CD1c-positive myeloid dendritic cell (primary cell): ENCODE data around the gene TNRC6C.
A peak's percentile ranks its signal among the peaks of the same experiment; 100 is the strongest.
"Not testable (repeated sequence)": the region's sequence is repeated elsewhere in the genome, so short reads cannot be mapped to it uniquely, and the experiment has no call there.

Source experiments
- DNase-seq: peaks from one replicate; pipeline ENCODE4 v3.0.0-alpha.2; 2016; ENCODE audit errors: extremely low spot score

The TNRC6C gene

DNA sequence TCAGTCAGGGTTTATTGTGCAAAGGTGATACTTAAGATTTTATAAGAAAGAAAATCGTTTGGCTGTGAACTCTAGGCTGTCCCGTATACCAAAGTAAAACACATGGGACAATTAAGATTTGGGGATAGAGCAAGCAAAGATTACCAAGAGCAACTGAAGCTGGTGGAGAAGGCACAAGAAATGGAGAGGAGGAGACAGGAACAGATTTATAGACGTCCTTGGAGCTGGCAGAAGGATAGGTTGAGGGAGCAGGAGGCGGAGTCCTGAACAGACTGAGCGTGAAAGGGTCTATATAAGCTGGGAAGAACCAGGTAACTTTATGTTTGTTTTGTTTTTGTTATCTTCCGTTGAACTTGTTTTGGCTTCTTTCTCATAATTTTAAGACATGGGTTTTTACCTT is 3.8 kb downstream of the TNRC6C start:
- no peak for DNase-seq

DNA sequence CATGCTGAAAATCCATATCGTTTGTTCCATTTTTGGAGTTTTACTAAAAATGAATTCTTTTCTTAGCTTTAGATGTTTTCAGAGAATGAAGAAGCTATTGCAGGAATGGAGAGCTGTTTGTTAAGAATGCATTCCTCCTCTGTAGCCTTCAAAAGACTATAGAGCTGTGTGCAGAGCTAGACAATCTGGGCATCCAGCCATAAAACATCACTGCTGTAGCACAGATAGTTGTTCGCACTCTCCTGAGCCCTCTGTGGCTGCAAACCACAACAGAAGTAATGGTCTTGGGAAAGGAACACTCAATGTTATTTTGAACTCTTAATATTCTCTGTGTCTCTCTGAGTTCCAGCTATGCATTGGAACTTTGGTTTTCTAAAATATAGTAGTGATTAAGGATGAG is 4.9 kb downstream of the TNRC6C start:
- DNase-seq: peak; percentile 27

DNA sequence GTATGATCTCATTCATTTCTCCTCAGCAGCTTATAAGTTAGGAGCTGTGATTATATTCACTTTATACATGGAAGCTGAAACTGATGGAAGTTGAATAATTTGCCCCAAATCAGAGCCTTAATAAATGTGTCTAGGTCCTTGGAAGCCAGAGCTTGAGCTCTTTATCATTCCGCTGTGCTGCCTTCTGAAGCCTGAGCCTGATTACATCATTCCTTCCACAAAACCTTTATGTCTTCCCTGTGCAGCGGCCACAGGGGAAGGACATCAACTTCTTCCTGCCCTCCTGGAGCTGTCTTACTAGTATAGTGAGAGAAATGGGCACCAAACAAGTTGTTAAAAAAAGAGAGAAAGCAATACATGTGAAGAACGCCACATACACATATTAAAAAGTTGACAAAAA is 6.8 kb downstream of the TNRC6C start:
- DNase-seq: no peak

DNA sequence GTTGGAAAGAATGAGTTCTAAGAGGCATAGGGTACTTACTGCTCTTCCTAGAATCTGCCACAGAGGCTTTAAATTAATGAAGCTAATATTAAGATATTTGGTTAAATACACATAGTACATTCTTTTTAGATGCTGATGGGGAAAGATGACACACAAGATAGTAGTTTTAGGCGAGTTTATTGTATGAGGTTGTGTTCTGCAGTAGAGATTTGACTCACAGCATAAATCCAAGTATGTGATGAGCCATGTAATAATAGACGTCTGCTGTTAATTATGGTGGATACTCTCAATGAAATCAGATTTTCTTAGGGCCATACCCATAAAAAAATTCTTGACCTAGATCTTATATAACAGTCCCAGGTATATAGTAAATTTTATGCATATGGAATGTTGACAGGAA is 8.0 kb downstream of the TNRC6C start:
- no peak for DNase-seq

DNA sequence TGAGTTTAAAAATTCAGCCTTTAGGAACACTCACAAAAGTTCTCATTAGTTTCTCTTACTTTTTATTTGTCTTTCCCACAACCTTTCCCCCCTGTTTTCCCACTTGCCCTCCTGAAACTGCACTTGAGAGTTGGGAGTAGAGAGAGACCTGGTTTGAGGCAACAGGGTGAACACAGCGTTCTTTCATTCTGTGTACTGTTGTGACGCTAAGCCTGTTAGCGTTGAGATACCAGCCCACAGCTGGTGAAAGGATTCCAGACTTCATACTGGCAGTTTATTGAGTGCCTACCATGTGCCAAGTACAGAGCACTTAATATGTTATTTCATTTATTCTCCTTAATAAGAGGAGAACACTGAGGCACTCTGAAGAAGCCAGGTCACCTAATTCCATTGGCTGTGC is 10.3 kb downstream of the TNRC6C start:
- no peak for DNase-seq

DNA sequence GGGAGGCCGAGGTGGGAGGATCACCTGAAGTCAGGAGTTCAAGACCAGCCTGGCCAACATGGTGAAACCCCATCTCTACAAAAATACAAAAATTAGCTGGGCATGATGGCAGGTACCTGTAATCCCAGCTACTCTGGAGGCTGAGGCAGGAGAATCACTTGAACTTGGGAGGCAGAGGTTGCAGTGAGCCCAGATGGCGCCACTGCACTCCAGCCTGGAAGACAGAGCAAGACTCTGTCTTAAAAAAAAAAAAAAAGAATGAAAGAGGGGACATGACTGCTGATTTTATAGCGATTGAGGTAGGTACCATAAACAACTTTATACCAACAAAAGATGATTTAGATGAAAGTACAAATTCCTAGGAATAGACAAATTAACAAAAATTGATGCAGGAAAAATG is 13.8 kb downstream of the TNRC6C start:
- DNase-seq: not testable (repeated sequence)

DNA sequence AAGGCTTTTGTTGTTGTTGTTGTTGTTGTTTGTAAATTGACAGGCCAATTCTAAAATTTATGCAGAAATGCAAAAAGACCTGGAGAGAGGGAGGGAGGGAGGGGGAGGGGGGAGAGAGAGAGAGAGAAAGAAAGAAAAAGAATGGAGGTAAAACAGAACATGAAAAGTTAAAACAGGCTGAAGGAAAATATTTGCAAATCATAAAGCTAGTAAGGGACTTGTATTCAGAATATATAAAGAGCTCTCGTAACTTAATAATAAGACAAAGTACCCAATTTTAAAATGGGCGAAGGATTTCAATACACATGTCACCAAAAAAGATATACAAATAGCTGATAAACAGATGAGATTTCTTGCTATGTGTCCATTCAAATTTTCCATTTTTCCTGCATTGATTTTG is 15.4 kb downstream of the TNRC6C start:
- no peak for DNase-seq

DNA sequence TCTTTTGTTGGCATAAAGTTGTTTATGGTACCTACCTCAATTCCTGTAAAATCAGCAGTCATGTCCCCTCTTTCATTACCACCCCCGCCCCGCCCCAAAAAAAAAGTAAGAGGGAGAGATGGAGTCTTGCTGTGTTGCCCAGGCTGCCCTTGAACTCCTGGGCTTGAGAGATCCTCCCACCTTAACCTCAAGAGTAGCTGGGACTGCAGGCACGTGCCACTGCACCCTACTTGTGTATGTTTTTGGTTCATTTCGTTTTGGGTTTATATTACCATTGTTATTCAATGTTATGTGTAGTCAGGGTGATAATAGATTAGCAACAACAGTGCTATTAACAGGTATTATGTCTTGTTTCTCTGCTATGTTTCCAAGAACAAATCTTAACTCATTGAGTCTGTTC is 15.9 kb downstream of the TNRC6C start:
- DNase-seq: no peak

DNA sequence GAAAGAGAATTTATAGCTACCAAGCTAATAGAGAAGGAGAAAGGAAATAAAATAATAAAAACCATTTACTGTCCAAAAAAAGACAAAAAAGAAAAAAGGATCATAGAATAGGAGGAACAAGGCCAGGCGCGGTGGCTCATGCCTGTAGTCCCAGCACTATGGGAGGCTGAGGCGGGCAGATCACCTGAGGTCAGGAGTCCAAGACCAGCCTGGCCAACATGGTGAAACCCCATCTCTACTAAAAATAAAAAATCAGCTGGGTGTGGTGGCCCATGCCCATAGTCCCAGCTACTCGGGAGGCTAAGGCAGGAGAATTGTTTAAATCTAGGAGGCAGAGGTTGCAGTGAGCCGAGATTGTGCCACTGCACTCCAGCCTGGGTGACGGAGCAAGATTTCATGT is 23.9 kb downstream of the TNRC6C start:
- not testable (repeated sequence) for DNase-seq

DNA sequence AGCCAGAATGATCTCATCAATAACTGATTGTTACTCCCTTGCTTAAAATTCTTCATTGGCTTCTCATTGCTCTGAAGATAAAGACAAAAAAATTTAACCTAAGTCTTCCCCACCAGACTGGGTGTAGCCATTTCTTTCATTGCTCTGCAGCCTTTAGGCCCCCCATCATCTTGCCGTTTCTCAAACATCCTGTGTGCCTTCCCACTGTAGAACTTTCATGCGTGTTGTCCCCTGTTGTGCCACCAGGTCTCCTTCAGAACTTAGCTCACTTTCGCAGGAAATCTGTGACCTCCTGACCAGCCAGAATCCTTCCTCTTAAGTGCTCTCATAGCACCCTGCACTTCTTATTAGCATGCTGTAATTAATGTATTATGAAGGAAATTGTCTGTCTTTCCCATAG is 31.8 kb downstream of the TNRC6C start:
- DNase-seq: no peak

DNA sequence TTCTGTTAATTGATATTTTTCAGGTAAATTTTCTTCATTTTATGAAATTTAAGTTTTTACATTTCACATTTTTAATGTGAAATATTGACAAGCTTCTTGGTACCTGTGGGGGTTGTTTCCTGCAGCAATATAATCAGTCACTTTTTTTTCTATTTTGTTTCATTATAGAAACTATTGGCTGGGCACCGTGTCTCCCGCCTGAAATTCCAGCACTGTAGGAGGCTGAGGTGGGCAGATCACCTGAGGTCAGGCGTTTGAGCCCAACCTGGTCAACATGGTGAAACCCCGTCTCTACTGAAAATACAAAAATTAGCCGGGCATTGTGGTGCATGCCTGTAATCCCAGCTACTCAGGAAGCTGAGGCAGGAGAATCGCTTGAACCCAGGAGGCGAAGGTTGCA is 35.2 kb downstream of the TNRC6C start:
- DNase-seq: not testable (repeated sequence)

DNA sequence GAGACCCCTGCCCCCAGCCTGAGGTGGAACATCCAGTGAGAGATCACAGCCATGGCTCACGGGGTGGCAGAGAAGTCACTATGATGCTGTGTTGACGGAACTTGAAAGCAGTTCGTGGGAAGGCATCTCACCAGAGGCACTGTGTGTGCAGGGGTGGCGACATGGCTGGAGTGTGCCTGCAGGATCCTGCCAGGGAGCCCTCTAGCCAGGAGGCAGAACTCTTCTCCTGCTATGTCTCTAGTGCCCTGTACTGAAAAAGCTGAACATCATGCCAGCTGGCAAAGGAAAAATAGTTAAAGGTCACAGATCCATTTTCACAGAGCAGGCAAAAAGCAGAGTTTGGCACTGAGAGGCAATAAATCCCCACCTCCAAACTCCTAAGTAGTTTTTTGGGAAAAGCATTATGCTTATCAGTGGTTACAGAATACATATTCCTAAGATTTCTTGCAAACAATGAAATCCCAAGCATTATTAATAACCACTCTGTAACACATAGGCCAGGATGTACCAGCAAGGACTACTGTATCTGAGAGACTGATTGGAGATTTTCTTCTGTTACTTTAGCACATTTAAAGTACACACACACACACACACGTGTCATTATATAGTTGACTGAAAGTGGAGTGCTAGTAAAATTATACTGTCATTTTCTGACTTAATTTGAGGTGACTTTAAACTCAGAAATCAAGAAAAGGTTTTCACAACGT is 36.8 kb downstream of the TNRC6C start:
- no peak for DNase-seq

DNA sequence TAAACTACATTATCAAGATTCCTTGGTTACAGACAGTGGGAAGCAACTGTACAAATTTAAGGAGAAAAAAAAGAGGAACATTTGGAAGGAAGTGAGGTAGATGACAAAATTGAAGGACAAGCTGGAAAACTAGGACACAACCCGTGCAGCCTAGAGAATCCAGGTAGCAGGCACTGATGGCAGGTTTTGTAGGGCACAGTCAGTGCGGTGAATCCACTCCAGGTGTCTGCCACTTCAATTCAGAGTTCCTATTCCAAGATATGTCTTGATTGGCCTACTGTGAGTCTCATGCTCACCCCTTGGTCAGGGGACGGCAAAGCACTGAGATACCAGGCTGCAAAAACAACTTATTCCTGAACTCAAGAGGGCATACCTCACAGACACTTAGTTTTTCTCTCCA is 37.8 kb downstream of the TNRC6C start:
- no peak for DNase-seq

DNA sequence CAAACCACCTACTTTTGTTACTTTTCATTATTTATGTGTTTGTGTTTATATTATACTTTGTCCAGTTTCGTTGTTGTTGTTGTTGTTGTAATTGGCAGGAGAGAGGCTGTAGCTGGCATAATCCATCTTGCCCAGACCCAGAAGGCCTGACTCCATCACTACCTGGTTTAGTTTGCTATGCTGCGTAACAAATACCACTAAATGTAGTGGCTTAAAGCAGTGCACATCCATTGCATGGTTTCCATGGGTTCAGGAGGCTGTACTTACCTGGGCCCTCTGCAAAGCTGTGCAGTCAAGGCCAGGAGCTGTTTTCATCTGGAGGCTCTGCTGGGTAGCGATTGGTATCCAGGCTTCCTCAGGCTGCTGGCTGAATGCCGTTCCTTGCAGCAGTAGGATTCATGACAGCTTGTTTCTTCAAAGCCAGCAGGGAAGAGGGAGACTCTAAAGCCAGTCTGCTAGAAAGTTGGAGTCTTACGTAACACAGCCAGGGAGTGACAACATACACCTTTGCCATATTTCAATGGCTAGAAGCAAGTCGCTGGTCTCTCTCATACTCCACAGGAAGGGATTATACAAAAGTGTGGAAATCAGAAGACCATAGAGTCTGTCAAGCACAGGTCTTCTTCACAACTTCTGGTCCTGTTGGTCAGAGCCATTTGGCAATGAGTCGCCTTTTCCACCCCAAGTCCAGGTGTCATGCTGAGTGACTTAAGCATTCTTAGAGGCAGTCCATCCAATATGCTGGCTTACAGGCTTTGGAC is 41.1 kb downstream of the TNRC6C start:
- DNase-seq: no peak

DNA sequence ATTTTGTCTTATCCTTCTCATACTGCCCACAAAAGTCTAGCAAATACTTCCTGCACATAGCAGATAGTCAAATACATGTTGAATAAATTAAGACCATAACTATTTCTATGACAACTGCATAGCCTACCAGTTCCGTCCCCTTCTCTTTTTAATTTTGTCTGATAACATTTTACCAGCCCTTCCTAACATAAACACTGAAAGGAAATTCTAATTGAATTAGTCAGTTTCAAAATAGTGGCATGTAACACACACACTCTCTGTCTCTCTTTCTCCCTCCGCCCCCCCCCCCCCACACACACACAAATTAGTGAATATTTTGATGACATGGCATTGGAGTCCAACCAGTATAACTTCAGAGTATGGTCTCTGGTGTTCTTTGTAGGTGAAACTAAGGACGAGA is 41.8 kb downstream of the TNRC6C start:
- DNase-seq: no peak

DNA sequence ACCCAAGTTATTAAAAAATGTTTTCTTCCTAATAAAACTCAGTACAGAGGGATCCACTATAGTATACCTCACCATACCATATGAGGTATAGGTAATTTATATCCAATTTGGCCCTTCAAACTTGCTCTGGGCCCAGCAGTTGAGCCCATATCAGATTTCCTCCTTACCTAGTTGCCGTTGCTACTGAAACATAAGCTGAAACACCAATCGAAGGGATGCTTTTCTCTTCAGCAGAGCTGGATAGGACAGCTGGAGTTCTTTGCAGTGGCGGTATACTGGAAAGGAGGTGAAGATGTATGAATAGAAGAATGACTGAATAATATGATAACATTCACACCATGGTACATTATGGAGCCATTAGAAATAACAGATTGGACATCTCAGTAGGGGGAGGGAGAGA is 42.7 kb downstream of the TNRC6C start:
- DNase-seq: no peak

DNA sequence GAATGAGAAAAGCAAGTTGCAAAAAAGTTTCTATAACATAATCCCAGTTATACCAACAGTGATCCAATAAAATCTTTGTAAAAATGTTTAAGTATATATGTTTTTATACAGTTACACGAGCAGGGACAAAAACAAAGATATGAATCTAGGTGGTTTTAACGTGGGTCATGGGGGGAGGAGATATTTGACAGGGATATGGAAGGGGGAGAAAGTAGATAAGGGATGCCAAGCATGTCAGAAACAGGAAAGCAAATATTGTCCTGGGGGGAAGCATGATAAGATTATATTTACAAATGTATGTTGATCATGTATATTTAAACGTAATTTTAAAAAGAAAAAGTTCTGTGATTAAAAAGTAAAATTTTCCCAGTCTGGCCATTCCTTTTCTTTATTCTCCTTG is 43.1 kb downstream of the TNRC6C start:
- no peak for DNase-seq

DNA sequence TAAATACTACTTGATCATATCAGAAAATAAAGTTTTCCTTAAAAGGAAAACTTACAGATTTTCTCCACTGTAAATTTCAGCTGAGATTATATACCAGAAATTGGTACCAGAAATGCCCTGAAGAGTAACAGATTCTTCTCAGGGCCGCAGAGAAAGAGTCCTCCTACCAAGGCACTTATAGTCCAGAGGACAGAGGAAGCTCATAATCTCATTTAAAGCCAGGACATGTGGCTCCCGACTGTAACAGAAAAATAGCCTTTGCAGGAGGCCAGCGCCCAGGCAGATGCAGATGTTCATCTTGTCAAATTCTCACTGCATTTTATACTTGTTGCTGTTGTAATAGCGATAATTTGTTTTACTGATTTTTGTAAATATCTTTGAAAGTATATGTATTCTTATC is 43.7 kb downstream of the TNRC6C start:
- no peak for DNase-seq

DNA sequence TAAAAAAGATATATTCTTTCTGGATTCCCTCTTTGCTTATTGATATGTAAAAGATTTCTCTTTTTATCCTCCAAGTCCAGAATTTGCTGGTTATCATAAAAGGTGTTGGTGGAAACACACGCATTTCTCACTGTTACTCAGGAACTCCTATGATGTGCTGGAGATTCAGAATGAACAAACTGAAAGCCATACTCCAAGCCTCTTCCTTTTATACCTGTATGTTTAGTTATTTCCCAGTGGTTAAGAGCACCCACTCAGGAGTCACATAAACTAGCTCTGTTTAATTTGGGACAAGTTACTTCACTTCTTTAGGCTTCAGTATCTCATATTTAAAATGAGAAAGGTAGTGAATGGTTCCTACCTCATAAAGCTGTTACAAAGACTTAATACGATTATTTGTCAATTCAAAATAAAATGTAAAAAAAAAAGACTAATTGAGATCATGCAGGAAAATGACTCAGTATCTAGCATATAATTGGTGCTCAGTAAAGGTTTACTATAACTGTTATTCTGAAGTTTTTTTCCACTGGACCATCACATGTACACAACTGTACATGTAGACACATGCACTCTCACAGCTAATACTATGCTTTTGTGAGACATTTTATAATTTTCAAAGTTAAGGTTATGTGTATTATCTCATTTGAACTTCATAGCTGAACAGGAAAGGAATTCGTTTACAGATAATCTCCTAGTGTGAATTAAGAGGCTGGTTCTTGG is 47.1 kb downstream of the TNRC6C start:
- no peak for DNase-seq

DNA sequence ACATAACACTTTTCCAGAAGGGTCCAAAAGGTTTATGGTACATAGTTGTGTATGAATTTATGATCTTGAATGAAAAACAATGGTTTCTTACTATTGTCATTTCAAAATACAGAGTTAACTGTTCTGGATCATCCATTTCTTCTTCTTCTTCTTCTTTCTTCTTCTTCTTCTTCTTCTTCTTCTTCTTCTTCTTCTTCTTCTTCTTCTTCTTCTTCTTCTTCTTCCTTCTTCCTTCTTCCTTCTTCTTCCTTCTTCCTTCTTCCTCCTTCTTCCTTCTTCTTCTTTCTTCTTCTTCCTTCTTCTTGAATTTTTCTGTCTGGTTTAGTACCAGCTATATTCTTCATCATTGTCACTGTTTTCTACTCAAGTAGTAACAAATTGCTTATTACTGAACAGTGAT is 47.8 kb downstream of the TNRC6C start:
- DNase-seq: no peak

DNA sequence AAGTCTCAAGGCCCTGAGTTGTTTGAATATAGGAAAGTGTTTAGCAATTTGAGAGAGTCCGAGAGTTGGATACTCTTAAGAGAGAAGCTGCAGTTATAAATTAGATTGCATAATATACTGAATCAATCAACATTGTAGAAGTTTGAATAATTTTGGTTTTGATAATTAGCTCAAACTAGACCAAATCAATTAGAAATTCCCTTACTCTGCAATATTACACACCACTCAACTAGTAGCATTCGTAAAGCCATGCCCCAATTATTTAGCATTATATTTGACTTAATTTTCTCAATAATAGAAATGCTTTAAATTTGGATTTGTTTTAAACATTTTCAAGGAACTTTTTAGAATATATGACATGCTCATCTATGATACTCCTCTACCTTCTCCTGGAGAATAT is 49.1 kb downstream of the TNRC6C start:
- no peak for DNase-seq

DNA sequence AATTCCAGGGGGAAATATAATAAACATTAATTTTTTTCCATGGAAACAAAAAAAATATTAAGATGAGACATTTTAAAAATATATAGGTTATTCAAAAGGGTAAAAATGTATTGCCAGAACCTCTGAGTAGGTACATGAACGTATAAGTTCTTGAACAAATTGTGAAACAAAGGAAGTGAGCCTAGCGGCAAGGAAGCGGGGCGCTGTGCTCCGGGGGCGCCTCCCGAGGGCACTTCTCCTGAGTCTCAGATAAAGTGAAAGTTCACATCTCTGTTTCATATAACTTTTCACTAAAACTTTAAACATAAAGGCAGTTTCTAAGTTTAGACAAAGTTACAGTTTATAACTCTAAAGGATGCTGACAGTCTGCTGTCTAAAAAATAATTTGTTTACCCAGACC is 52.3 kb downstream of the TNRC6C start:
- peak; percentile 29 for DNase-seq

DNA sequence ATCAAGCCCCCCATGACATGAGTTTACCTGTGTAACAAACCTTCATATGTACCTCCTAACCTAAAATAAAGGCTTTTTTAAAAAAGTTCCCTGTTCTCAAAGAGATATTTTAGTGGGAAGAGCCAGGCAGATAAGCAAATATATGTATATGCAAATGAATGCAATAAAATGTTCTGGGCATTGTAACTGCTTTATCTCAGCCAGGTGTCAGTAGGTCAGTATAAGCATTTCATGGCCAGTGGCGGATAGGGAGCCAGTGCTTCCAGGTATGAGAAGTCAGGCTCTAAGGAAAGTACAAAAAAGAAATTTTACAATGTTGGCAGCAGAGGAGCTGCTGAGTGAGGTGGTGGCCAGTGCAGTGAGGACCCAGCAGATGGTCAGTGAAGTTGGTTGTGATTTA is 53.9 kb downstream of the TNRC6C start:
- no peak for DNase-seq
